ENCODE measurements around the gene ERCC3.

- TF ChIP-seq CTCF (conservative IDR thresholded peaks at IDR 0.05 in 1 of 2, IDR thresholded peaks at IDR 0.05 in 1 of 2; ENCODE audit: low read depth in 1 of 2, low read length in 2 of 2) (no peak), EZH2 (IDR thresholded peaks at IDR 0.05; ENCODE audit: low read length, missing control alignments) (no peak)
These were observed 37.6 kb downstream of the ERCC3 start for GRCh38 chr2:127256381-127256780.
